Measurements from ENCODE around the gene MMP13. TPM values are rescaled to one million over a fixed set of nuclear protein-coding genes. Genes with fewer than 3 reads are reported as not detected.

MMP13 gene
- total and polyA plus RNA-seq, 2 of the 13 experiments (the other 11 are each of a cell fraction or from before 2014, with no cell fraction given), result not detected

Small RNA genes lying within 50 kb of the gene (small RNA-seq; reads per million reads assigned to genes)
- gene RNU7-159P (ENCODE audit: insufficient read depth in 2 of 3, insufficient read length in 3 of 3, low read depth in 2 of 3, low replicate concordance in 1 of 3), result 0 reads per million in 3 experiments

Other genes starting within 250 kb of the MMP13 start
- gene MMP27, start 250.0 kb downstream of the MMP13 start, total RNA-seq (2016; rRNA removed; fragmentation: Illumina TruSeq; extraction: Trizol), result not detected in 2 replicates
- gene MMP27, start 250.0 kb downstream of the MMP13 start, polyA plus RNA-seq (2011; rRNA removed), result not detected in 2 replicates
- gene MMP8, start 230.8 kb downstream of the MMP13 start, total RNA-seq (2016; rRNA removed; fragmentation: Illumina TruSeq; extraction: Trizol), result not detected in 2 replicates
- gene MMP8, start 230.8 kb downstream of the MMP13 start, polyA plus RNA-seq (2011; rRNA removed), result not detected in 2 replicates
- not detected in 2 replicates for gene MMP10, start 175.1 kb downstream of the MMP13 start, total RNA-seq (2016; rRNA removed; fragmentation: Illumina TruSeq; extraction: Trizol)
- gene MMP10, start 175.1 kb downstream of the MMP13 start, polyA plus RNA-seq (2011; rRNA removed), result 0.03 and 0.18 TPM in 2 replicates
- gene MMP1, start 157.6 kb downstream of the MMP13 start, total RNA-seq (2016; rRNA removed; fragmentation: Illumina TruSeq; extraction: Trizol), result 0.09 TPM in 1 of 2 replicates, not detected in the other
- gene MMP1, start 157.6 kb downstream of the MMP13 start, polyA plus RNA-seq (2011; rRNA removed), result 0.21 and 0.30 TPM in 2 replicates
- 0.49 and 1.2 TPM in 2 replicates for gene MMP3, start 112.1 kb downstream of the MMP13 start, total RNA-seq (2016; rRNA removed; fragmentation: Illumina TruSeq; extraction: Trizol)
- gene MMP3, start 112.1 kb downstream of the MMP13 start, polyA plus RNA-seq (2011; rRNA removed), result 0.94 and 1.5 TPM in 2 replicates
- gene MMP12, start 80.8 kb downstream of the MMP13 start, total RNA-seq (2016; rRNA removed; fragmentation: Illumina TruSeq; extraction: Trizol), result not detected in 2 replicates
- not detected in 2 replicates for gene MMP12, start 80.8 kb downstream of the MMP13 start, polyA plus RNA-seq (2011; rRNA removed)
- 46.7 and 57.0 TPM in 2 replicates for gene DCUN1D5, start 136.4 kb upstream of the MMP13 start, total RNA-seq (2016; rRNA removed; fragmentation: Illumina TruSeq; extraction: Trizol)
- 24.8 and 32.9 TPM in 2 replicates for gene DCUN1D5, start 136.4 kb upstream of the MMP13 start, polyA plus RNA-seq (2011; rRNA removed)
- 0.66 and 1.2 TPM in 2 replicates for gene DYNC2H1, start 153.7 kb upstream of the MMP13 start, total RNA-seq (2016; rRNA removed; fragmentation: Illumina TruSeq; extraction: Trizol)
- gene DYNC2H1, start 153.7 kb upstream of the MMP13 start, polyA plus RNA-seq (2011; rRNA removed), result 0.49 and 0.69 TPM in 2 replicates